H9 (cell line): ENCODE data around the gene AP1AR. TPM values are rescaled to one million over a fixed set of nuclear protein-coding genes. Genes with fewer than 3 reads are reported as not detected.

Source experiments
- DNase-seq: peaks from one replicate; pipeline ENCODE4 v3.0.0-alpha.2; 2017
- H2AFZ ChIP-seq: one replicate; pipeline ENCODE4 v1.6.1; 2013; ENCODE audit warnings: mild to moderate bottlenecking, low read length, control low read depth, moderate library complexity
- H2AK5ac ChIP-seq: 2 replicates; pipeline ENCODE4 v1.6.1; 2013; ENCODE audit warnings: low read length, control low read depth, mixed read lengths; ENCODE audit not compliant: insufficient read length
- H2BK120ac ChIP-seq: one replicate; pipeline ENCODE4 v1.6.1; 2013; ENCODE audit warnings: low read depth, mild to moderate bottlenecking, low read length, control low read depth, inconsistent platforms; ENCODE audit not compliant: poor library complexity, severe bottlenecking
- H2BK12ac ChIP-seq: 2 replicates; pipeline ENCODE4 v1.6.1; 2013; ENCODE audit warnings: low read length, control low read depth, mixed read lengths, low read depth; ENCODE audit not compliant: insufficient read length
- H2BK15ac ChIP-seq: 2 replicates; pipeline ENCODE4 v1.6.1; 2013; ENCODE audit warnings: low read depth, low read length, control low read depth
- H2BK20ac ChIP-seq: one replicate; pipeline ENCODE4 v1.6.1; 2013; ENCODE audit warnings: low read depth, mild to moderate bottlenecking, low read length, control low read depth, inconsistent platforms; ENCODE audit not compliant: poor library complexity, severe bottlenecking
- H2BK5ac ChIP-seq: 2 replicates; pipeline ENCODE4 v1.6.1; 2013; ENCODE audit warnings: low read length, control low read depth, mixed read lengths; ENCODE audit not compliant: insufficient read length
- H3K14ac ChIP-seq: 2 replicates; pipeline ENCODE4 v1.6.1; 2013; ENCODE audit warnings: low read length, control low read depth; ENCODE audit not compliant: insufficient read depth
- H3K18ac ChIP-seq: 2 replicates; pipeline ENCODE4 v1.6.1; 2013; ENCODE audit warnings: low read depth, mild to moderate bottlenecking, mixed read lengths, low read length, control low read depth; ENCODE audit not compliant: insufficient read length
- H3K23ac ChIP-seq: 2 replicates; pipeline ENCODE4 v1.6.1; 2013; ENCODE audit warnings: low read length, control low read depth, mixed read lengths, low read depth; ENCODE audit not compliant: insufficient read length
- H3K23me2 ChIP-seq: 2 replicates; pipeline ENCODE4 v1.6.1; 2013; ENCODE audit warnings: low read depth, mild to moderate bottlenecking, mixed read lengths, low read length, control low read depth; ENCODE audit not compliant: insufficient read length, poor library complexity, severe bottlenecking
- H3K27ac ChIP-seq: 2 replicates; pipeline ENCODE4 v1.5.1; 2013; ENCODE audit warnings: low read length, control low read depth, mixed read lengths, low read depth; ENCODE audit not compliant: insufficient read length
- H3K27me3 ChIP-seq: 2 replicates; pipeline ENCODE4 v1.6.1; 2013; ENCODE audit warnings: low read length, control low read depth, inconsistent platforms; ENCODE audit not compliant: insufficient read depth
- H3K4ac ChIP-seq: 2 replicates; pipeline ENCODE4 v1.6.1; 2013; ENCODE audit warnings: low read depth, mild to moderate bottlenecking, control low read depth, inconsistent platforms, low read length, moderate library complexity
- H3K4me1 ChIP-seq: 2 replicates; pipeline ENCODE4 v1.6.1; 2013; ENCODE audit warnings: low read length, control low read depth, inconsistent platforms; ENCODE audit not compliant: insufficient read depth
- H3K4me2 ChIP-seq: 2 replicates; pipeline ENCODE4 v1.6.1; 2013; ENCODE audit warnings: low read length, control low read depth, mixed read lengths; ENCODE audit not compliant: insufficient read length, insufficient read depth
- H3K56ac ChIP-seq: 2 replicates; pipeline ENCODE4 v1.6.1; 2013; ENCODE audit warnings: low read depth, mild to moderate bottlenecking, mixed read lengths, low read length, control low read depth; ENCODE audit not compliant: insufficient read length
- H3K79me1 ChIP-seq: 2 replicates; pipeline ENCODE4 v1.6.1; 2013; ENCODE audit warnings: low read depth, mild to moderate bottlenecking, moderate library complexity, low read length, control low read depth, inconsistent platforms; ENCODE audit not compliant: insufficient read depth, poor library complexity, severe bottlenecking
- H3K79me2 ChIP-seq: 2 replicates; pipeline ENCODE4 v1.6.1; 2013; ENCODE audit warnings: low read length, control low read depth, inconsistent platforms; ENCODE audit not compliant: insufficient read depth
- H3K9ac ChIP-seq: 2 replicates; pipeline ENCODE4 v1.6.1; 2013; ENCODE audit warnings: low read length, control low read depth, mixed read lengths; ENCODE audit not compliant: insufficient read length; ENCODE audit errors: extremely low read depth
- H3K9me3 ChIP-seq: one replicate; pipeline ENCODE4 v1.6.1; 2013; ENCODE audit warnings: low read depth, low read length, inconsistent platforms; ENCODE audit not compliant: control insufficient read depth
- H3T11ph ChIP-seq: one replicate; pipeline ENCODE4 v1.6.1; 2013; ENCODE audit warnings: mild to moderate bottlenecking, low read length, control low read depth, inconsistent platforms
- H4K20me1 ChIP-seq: one replicate; pipeline ENCODE4 v1.6.1; 2013; ENCODE audit not compliant: control insufficient read depth, insufficient read length, insufficient read depth
- H4K5ac ChIP-seq: 2 replicates; pipeline ENCODE4 v1.6.1; 2013; ENCODE audit warnings: low read depth, mild to moderate bottlenecking, mixed read lengths, low read length, control low read depth; ENCODE audit not compliant: insufficient read length
- H4K8ac ChIP-seq: replicated peaks from 2 replicates; pipeline ENCODE4 v1.6.1; 2013; ENCODE audit warnings: low read length, control low read depth, mixed read lengths, low read depth; ENCODE audit not compliant: insufficient read length
- H4K91ac ChIP-seq: 2 replicates; pipeline ENCODE4 v1.6.1; 2013; ENCODE audit warnings: low read depth, mild to moderate bottlenecking, moderate library complexity, mixed read lengths, low read length, control low read depth; ENCODE audit not compliant: insufficient read length
- H3K27ac Mint-ChIP-seq, 3 experiments: 2 replicates in 2 of 3; 3 replicates in 1 of 3; pipeline ENCODE4 v1.8.0; 2020 to 2021; ENCODE audit warnings: mixed read lengths in 3 of 3, mild to moderate bottlenecking in 1 of 3, moderate library complexity in 1 of 3
- H3K27me3 Mint-ChIP-seq: 2 replicates; pipeline ENCODE4 v1.8.0; 2021; ENCODE audit warnings: low read depth, mild to moderate bottlenecking, moderate library complexity, mixed read lengths
- H3K36me3 Mint-ChIP-seq, 3 experiments: 2 replicates in 2 of 3; 3 replicates in 1 of 3; pipeline ENCODE4 v1.8.0; 2020 to 2021; ENCODE audit warnings: low read depth in 3 of 3, mixed read lengths in 3 of 3; ENCODE audit not compliant: insufficient read depth in 1 of 3
- H3K4me1 Mint-ChIP-seq, 2 experiments: 2 replicates each; pipeline ENCODE4 v1.8.0; 2020; ENCODE audit warnings: mixed read lengths in 2 of 2
- H3K4me3 Mint-ChIP-seq, 2 experiments: 2 replicates in 1 of 2; 3 replicates in 1 of 2; pipeline ENCODE4 v1.8.0; 2020 to 2021; ENCODE audit warnings: mild to moderate bottlenecking in 2 of 2, mixed read lengths in 2 of 2, moderate library complexity in 1 of 2
- H3K9me3 Mint-ChIP-seq, 2 experiments: 2 replicates in 1 of 2; 3 replicates in 1 of 2; pipeline ENCODE4 v1.8.0; 2020; ENCODE audit warnings: mild to moderate bottlenecking in 2 of 2, mixed read lengths in 2 of 2, moderate library complexity in 1 of 2
- CTCF ChIP-seq: fragments of 200-600 bp; sonication (generic); conservative IDR thresholded peaks from 3 replicates; pipeline ENCODE4 v1.8.0; 2021; ENCODE audit warnings: antibody characterized with exemption, mild to moderate bottlenecking
- WGBS: extraction: QIAGEN DNeasy Blood & Tissue Kit; methylation state at CpG from one replicate; pipeline ENCODE4 v1.1.7; 2013; ENCODE audit warnings: missing lambda C conversion rate, low lambda C conversion rate, mixed read lengths; ENCODE audit not compliant: insufficient read length; ENCODE audit errors: extremely low coverage; 5-methylcytosine and 5-hydroxymethylcytosine counted together
- total RNA-seq: library from RNA; stranded (reverse); gene quantifications from 2 replicates; pipeline ENCODE4 v1.2.1, GENCODE V29; 2021

AP1AR gene
- total RNA-seq, 1 experiment from 2014 or later, result 24.2 TPM

- Histone ChIP-seq H2BK12ac (no peak overlapping the region), H2BK120ac (no peak overlapping the region), H3K79me1 (no peaks in the 10 kb centered on the region), H3K9me3 (no peaks in the 10 kb centered on the region), H2AK5ac (no peak overlapping the region), H4K8ac (no peak overlapping the region), H3K79me2 (no peaks in the 10 kb centered on the region), H3K14ac (no peak overlapping the region), H3K9ac (no peak overlapping the region), H4K20me1 (peaks cover 2% of the 10 kb centered on the region), H3K27me3 (no peaks in the 10 kb centered on the region), H3K23me2 (no peaks in the 10 kb centered on the region), H3K18ac (no peak overlapping the region), H3K4me1 (no peaks in the 10 kb centered on the region; the same call in 1 of the 2 replicates), H3K4me2 (no peak overlapping the region), H3K56ac (no peak overlapping the region), H4K5ac (no peak overlapping the region), H3K23ac (no peak overlapping the region), H4K91ac (no peak overlapping the region), H2BK15ac (no peak overlapping the region), H2AFZ (no peak overlapping the region), H3T11ph (no peak overlapping the region), H3K4ac (no peak overlapping the region), H2BK20ac (no peak overlapping the region), H3K27ac (no peak overlapping the region), H2BK5ac (no peak overlapping the region)
- H3K36me3 Mint-ChIP-seq, result no peaks in the 10 kb centered on the region
- no peak overlapping the region for H3K27ac Mint-ChIP-seq
- WGBS, result no CpG with 5 or more reads among the region's 8 CpGs
- DNase-seq, result no peak
- no peak overlapping the region for H3K4me3 Mint-ChIP-seq
- no peaks in the 10 kb centered on the region for H3K27me3 Mint-ChIP-seq
- peaks cover 7 to 8% of the 10 kb centered on the region in 2 experiments for H3K4me1 Mint-ChIP-seq
- H3K9me3 Mint-ChIP-seq, result no peaks in the 10 kb centered on the region
- TF ChIP-seq CTCF, result no peak
These were observed 45.6 kb upstream of the AP1AR start for GRCh38 chr4:112185740-112186670.
